Measurements from ENCODE around the gene NR1D2. TPM values are rescaled to one million over a fixed set of nuclear protein-coding genes. Genes with fewer than 3 reads are reported as not detected.

Gene NR1D2
- total RNA-seq, 1 donor from 2014 or later, result 19.4 TPM

DNA sequence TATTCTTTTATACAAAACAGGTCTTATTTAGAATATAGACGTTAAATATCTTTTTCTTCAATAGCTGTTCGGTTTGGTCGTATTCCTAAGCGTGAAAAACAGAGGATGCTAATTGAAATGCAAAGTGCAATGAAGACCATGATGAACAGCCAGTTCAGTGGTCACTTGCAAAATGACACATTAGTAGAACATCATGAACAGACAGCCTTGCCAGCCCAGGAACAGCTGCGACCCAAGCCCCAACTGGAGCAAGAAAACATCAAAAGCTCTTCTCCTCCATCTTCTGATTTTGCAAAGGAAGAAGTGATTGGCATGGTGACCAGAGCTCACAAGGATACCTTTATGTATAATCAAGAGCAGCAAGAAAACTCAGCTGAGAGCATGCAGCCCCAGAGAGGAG, 16.8 kb downstream of the NR1D2 start:
- DNase-seq (ENCODE audit: low spot score), result no peak

DNA sequence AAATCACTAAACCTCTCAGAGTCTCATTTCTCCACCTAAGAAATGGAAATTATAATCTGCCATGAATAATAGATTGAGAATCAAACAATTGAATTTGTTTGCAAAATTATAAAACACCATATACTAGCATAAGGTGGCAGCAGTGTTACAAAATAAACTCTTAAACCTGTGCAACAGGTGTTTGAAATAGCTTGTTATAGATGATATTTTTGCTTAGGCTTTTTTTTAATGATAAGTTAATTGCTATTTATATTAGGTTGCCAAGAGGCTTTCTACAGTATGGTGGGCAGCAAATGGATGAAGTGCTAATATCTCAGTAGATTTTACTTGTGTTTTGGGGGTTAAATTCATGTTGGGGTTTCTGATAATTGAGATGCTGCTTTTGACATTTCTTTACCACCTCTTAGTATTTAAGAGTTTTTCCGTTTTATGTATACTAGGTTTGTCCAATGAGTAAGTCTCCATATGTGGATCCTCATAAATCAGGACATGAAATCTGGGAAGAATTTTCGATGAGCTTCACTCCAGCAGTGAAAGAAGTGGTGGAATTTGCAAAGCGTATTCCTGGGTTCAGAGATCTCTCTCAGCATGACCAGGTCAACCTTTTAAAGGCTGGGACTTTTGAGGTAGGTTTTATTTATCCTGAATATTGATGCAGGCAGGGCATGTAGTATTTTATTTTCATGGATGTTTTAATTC, 19.6 kb downstream of the NR1D2 start:
- no peak for DNase-seq (ENCODE audit: low spot score)

DNA sequence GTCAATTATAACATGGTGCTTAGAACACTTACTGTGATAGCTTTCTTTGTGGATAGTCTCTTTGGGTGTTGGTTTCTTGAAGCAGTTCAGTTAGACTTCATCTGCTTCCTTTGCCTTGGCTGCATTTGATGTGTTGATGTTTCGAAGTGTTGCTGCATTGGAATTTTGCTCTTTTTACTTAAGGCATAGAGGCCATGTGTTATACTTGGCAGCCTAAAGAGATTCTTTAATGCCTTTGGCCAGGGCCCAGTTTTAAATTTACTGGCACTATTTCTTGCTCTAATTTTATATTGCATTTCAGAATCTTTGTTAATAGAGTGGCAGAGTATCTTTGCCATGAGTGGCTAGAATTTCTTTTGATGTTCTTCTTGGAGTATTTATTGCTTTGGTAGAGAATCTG, 21.2 kb downstream of the NR1D2 start:
- DNase-seq (ENCODE audit: low spot score), result no peak

DNA sequence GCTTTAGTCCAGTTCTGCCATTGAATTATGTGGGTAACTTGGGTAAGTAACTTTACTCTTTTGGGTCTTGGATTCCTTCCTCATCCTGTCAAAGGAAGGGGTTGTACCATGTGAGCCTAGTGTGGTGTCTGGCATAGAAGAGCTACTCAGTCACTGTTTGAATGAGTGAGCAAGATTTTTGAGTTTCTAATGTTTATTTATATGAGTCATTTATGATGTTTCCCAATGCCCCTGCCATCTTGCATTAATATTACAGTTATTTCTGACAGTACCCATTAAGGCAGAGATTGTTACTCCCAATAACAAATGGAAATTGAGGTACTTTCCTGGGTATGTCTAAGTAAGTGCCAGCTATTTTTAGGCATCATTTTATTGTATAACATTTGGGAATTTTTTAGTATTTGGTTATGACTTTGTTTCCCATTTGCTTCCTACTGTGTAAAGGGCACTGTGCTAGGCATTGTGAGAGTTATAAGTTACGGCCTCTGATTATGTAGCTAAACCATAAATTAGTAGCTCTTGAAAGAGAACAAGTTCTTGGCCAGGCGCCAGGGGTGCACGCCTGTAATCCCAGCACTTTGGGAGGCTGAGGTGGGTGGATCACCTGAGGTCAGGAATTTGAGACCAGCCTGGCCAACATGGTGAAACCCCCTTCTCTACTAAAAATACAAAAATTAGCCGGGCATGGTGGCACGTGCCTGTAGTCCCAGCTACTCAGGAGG, 23.5 kb downstream of the NR1D2 start:
- DNase-seq (ENCODE audit: low spot score), result no peak

DNA sequence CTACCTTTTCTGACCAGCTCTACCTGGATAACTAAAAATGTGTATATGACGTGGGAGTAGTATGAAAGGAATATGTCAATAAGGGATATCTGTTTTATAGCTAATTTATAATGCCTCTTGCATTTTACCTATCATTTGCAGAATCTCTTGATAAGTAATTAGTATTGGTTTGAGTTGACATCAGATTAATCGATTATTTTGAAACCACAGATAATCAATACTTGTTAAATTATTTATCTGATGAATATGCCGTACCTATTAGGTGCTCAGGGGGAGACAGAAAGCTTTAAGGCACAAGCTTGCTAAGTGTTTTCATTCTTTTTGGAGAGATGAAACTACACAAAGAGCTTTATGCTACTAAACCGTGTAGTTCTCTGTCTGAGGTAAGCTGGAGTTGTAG, 24.3 kb downstream of the NR1D2 start:
- DNase-seq (ENCODE audit: low spot score), result no peak

DNA sequence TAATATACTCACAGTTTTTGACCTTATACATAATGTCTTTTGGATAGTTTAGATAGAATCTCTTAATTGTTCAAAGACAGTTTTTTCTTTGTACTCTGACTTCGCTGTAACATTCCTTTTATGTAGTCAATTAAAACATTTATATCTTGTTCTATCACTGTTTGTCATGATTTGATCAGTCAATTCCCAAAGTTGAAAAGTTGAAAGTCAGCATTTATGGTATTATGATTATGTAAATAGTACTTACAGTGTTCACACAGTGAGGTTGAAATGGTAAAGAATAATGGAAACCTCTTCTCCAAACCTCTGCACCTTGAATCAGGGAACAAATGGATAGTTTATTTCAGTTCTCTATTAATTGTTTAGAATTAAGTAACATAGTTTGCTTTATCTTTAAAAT, 26.6 kb downstream of the NR1D2 start:
- DNase-seq (ENCODE audit: low spot score), result no peak

DNA sequence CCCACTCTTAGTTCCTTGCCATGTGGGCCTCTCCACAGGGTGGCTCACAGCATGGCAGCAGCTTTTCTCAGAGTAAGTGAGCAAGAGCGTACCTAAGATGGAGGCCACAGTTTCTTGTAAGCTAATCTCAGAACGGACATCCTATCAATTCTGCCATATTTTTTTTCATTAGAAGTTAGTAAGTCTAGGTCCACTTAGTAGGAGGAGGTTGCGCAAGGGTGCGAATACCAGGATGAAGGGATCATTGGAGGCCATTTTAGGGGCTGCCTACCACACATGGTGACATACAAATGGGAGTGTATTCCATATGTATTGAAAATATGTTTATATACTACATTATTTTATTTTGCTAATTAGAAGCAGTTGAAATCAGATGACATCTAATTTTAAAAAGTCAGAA, 31.5 kb downstream of the NR1D2 start:
- DNase-seq (ENCODE audit: low spot score), result no peak

DNA sequence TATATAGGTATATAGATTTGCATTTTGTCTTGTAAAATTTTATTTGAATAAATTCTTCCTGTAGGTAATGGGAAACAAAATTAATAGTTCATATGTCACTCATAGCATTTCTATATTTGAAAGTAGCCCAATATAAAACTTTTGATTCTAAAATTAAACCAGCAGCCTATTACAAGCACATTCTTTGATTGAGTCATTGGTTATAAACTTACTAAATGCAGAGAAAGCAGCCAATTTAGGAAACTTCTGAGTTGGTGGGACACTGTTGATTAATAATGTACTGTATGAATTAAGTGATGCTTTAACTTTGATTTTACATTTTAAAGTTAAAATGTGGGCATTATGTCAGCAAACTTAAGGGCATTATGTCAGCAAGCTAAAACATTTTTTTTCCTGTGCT, 34.5 kb downstream of the NR1D2 start:
- DNase-seq (ENCODE audit: low spot score), result no peak

DNA sequence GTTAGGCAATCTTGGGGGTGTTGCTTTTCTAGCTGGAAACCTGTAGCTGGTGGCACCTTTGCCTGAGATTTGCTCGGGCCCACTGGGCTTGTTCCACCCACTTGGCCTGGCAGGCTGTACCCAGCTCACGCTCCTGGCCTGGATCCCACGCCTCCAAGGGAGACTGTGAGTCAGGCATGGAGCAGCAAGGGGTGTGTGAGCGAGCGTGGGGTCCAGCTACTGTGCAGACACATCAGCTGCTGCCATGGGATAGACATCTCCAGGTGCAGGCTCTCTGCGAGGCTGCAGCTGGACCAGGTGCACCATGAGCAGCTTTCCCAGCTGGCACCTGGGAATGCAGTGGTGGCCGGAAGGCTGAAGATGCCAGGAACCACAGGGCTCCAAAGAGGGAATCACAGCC, 36.0 kb downstream of the NR1D2 start:
- no peak for DNase-seq (ENCODE audit: low spot score)

DNA sequence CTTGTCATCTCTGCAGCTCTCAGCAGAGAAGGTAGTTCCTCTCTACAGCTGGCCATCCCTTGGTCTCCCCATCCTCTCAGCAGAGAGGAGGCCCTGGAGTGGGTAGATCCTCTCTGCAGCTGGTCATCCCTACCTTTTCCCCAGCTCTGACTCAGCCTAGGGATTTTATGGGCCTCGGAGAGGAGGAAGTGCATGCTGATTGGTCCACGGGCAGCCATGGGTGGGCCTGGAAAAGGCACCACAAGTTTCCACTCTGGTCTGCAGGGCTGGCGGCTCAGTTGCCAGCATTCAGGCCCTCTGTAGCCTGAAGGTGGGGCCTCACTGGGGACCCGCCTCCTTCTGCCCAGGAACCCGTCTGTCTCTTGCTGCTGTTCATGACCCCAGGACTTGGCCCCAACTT, 36.9 kb downstream of the NR1D2 start:
- no peak for DNase-seq (ENCODE audit: low spot score)

DNA sequence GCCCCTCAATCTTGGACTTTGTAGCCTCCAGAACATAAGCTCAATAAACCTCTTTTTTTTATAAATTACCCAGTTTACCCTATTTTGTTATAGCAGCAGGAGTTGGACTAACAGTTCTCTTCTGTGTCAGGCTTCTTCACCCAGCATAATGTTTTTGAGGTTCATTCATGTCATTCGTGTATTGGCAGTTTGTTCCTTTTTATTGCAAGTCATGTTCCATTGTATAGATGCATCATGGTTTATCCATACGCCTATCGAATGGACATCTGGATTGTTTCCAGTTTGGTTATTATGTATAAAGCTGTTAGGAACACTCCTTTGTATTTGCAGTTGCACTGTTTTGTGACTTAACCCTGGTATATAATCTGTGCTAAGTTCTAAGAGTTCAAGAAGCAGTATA, 39.8 kb downstream of the NR1D2 start:
- DNase-seq (ENCODE audit: low spot score), result no peak

DNA sequence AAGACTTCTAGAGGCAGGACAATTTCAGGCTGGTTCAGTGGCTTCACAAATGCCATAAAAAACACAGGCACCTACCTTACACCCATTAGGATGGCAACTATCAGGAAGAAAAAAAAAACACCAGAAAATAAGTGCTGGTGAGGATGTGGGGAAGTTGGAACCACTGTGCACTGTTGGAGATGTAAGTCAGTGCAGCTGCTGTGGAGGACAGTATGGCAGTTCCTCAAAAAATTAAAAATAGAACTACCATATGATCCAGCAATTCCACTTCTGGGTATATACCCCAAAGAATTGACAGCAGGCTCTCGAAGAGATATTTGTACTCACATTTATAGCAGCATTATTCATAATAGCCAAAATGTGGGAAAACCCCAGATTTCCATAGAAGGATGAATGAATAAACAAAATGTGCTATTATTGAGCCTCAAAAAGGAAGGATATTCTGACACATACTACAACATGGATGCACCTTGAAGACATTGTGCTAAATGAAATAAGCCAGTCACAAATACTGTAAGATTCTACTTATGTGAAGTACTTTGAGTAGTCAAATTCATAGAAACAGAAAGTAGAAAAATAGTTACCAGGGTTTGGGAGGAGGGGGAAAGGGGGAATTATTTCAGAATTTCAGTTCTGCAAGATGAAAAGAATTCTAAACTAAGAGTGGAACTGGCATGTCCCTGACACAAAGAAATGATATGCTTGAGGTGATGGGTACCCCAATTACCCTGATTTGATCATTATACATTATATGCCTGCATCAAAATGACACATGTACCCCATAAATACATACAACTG, 40.9 kb downstream of the NR1D2 start:
- DNase-seq (ENCODE audit: low spot score), result no peak

DNA sequence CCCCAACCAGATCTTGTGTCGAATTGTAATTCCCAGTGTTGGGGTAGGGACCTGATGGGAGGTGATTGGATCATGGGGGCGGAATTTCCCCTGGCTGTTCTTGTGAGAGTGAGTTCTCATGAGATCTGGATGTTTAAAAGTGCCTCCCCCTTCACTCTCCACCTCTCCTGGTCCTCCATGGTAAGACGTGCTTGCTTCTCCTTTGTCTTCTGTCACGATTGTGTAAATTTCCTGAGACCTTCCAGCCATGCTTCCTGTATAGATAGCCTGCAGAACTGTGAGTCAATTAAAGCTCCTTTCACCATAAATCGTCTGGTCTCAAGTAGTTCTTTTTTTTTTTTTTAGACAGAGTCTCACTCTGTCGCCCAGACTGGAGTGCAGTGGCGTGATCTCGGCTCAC, 42.3 kb downstream of the NR1D2 start:
- DNase-seq (ENCODE audit: low spot score), result no peak

DNA sequence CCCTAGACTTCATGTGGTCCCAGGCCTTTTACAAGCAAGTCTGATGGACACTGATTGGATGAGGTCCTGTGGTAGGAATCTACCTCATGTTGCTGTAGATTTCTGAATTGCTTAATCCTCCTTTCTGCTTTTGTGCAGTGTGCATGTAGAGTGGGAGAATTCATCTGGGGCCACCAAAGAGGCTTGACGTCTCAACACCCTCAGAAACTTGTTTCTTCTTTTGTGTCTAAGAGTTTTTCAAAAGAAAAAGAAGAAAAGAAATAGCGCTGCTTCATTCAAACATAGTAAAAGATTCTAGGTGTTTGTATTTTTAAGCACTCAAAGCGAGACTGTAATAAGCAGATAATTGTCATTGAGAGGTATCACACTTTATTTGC, 46.2 kb downstream of the NR1D2 start:
- DNase-seq (ENCODE audit: low spot score), result no peak

DNA sequence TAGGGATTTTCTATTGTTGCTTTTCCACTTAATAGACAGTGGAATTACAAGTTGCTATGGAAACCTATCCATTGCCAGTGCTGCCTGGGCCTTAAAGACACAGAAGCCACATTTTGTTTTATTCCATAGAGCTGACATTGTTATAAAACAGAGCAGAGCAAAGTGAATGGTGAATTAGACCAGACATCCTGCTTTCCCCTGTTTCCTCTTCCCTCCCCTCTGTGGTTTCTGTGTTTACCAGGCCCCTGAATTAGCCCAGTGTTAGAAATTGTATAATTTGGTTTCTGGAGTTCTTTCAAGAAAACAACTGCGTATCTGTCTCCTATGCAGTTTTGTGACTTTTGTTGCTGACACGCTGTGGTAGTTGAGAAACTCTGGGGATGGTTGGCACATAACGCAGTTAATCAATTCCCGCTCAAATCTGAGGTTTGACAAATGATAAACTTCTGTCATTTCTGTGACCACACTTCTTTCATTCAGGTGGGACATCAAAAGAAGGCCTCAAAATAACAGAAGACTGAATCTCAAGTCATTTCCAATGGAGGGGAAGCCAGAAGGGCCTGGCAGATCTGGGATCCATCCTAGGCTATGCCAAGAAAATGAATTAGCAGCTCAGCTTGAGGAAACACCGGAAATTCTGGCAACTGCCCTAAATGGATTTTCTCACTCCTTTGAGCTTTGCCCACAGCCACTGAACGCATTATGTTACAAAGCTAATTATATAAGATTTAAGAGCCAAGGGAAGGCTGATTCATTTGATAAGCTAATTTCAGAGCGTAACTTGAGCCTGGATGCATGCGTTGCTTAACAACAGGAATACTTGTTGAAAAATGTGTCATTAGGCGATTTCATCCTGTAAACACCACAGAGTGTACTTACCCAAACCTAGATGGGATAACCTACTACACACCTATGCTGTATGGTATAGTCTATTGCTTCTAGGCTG, 46.9 kb downstream of the NR1D2 start:
- DNase-seq (ENCODE audit: low spot score), result no peak

DNA sequence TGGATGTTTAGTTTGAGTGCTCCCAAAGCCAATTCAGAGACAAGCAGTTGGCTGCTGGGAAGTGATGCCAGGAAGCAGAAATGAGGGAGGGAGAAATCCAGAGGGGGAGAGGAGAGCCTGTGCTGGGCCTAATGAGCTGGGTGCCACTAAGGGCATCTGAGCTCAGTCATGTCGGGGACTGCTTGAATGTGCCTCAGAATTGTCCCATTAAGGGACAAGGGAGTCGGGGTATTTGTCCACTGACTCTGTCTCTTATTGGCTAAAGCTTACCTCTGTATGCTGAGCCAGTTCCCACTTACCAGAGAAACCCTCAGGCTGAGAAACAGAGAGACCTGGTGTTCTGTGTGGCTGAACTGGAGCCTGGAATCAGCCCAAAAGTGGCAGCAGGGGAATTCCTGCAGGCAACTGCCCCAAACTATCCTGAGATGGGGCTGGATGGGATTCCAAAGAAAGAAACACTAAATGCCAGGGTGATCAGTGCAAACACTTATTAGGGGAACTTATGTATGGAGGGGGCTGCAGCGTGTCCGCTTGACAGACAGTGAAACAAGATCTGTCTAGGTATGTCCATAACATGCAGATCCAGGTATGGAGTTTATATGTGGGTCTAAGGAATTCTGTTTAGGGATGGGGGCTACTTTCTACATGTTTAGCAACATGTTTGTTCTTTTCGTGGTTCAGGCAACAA, 48.6 kb downstream of the NR1D2 start:
- DNase-seq (ENCODE audit: low spot score), result no peak

DNA sequence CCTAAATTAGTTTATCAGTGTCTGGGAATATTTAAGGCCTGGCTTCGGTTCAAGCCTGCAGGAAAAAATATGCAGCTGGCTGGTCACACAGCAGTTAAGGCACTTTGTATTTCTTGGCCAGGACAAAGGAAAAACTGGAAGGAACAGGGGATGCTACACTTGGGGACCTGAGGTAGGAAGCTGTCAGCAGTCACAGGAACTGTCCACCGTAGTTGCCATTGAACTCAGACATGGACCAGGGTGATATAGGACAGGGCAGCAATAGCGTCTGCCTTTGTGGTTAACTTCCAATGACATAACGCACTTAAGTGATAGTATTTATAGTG, 49.1 kb downstream of the NR1D2 start:
- DNase-seq (ENCODE audit: low spot score), result no peak

DNA sequence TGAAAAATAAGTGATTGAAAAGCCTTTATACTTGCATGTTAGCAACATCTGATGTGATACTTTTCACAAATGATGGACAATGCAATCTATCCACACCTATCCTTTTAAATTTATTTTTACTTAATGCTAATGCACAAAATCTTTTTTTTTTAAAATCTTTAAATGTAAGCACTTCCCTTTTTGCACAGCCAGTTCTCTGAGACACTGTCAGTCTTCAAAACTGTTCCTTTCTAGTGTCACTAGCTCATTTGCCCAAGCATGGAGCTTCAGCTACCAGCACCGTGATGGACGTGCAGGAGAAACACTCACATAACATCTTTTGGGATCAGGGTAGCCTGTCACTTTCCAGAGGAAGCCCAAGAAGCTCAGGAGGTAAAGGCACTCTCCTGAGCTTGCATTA, 50.1 kb downstream of the NR1D2 start:
- DNase-seq (ENCODE audit: low spot score), result no peak

DNA sequence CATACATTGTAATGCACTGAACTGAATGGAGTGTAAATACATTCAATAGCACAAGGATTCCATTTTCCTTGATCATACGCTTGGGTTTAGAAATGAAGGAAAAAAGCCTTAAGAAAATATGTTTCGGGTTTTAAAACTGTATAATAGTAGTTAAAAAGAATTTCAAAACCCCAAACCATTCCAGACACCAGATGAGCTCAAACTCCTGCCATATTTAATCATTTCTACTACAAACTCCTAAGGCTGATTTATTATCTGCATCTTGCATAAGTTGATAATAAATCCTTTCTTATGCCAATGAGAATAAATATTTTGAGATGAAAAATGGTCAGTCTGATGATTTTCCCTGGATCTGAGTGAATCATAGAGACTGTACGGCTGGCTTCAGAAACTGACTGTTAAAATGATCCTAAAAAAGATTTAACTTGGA, 51.0 kb downstream of the NR1D2 start:
- DNase-seq (ENCODE audit: low spot score), result no peak

DNA sequence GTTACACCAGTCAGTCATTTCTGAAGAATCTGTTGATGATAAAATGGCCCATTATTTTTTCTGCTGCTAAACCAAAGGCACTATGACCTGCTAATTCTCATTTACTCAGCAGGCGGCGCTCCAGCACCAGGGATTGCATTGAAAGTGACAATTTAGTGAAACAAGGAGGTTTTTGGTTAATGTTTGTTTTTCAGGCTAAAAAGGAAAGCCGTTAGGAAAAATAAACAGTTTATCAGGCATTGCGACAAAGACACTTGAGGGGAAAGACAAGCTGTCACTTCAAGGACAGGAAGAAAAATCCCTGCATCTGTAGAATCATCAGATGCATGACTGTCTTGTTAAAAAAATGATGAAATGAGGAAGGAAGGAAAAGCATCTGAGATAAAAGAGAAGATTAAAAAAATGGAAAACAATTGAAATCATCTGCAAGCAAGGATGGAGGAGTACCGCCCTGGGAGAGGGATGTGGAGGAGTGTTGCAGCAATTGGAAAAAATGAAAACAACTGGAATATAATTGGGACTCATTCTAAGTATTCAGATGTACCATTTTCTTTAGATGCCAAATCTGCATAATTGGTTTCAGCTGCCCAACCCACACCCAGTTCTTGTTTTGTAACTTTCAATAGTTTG, 54.0 kb downstream of the NR1D2 start:
- DNase-seq (ENCODE audit: low spot score), result no peak

Data from mesenteric fat pad (tissue), 1 donor.